GM19463 (cell line): Measurements from ENCODE around the gene RBM15B.

ENCODE experiments used
- ATAC-seq: cut with Tn5 transposase; IDR thresholded peaks from one replicate; pipeline ENCODE4 v1.9.1; 2021; ENCODE audit warnings: mild to moderate bottlenecking, moderate library complexity; ENCODE audit not compliant: unreplicated experiment

Gene RBM15B

DNA sequence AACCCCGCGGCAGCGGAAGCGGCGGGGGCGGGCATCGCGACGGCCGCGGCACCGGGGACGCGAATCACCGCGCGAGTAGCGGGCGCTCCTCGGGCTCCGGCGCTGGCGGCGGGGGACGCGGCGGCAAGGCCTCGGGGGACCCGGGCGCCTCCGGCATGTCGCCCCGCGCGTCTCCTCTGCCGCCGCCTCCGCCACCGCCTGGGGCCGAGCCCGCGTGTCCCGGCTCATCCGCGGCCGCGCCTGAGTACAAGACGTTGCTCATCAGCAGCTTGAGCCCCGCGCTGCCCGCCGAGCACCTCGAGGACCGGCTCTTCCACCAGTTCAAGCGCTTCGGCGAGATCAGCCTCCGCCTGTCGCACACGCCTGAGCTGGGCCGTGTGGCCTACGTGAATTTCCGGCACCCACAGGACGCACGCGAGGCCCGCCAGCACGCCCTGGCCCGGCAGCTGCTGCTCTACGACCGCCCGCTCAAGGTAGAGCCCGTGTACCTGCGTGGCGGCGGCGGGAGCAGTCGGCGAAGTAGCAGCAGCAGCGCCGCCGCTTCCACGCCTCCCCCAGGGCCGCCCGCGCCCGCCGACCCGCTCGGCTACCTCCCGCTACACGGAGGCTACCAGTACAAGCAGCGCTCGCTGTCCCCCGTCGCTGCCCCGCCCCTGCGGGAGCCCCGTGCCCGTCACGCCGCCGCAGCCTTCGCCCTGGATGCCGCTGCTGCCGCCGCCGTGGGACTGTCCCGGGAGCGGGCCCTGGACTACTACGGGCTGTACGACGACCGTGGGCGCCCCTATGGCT is 675 bp downstream of the RBM15B start:
- ATAC-seq = peak; percentile 10

DNA sequence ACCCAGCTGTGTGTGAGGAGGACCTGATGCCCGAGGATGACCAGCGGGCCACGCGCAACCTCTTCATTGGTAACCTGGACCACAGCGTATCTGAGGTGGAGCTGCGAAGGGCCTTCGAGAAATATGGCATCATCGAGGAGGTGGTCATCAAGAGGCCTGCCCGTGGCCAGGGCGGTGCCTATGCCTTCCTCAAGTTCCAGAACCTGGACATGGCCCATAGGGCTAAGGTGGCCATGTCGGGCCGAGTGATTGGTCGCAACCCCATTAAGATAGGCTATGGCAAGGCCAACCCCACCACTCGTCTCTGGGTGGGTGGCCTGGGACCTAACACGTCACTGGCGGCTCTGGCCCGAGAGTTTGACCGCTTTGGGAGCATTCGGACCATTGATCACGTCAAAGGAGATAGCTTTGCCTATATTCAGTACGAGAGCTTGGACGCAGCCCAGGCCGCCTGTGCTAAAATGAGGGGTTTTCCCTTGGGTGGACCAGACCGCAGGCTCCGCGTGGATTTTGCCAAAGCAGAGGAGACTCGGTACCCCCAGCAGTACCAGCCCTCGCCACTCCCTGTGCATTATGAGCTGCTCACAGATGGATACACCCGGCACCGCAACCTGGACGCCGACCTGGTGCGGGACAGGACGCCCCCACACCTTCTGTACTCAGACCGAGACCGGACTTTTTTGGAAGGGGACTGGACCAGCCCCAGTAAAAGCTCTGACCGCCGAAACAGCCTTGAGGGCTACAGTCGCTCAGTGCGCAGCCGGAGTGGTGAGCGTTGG is 1.5 kb downstream of the RBM15B start:
- no peak for ATAC-seq

DNA sequence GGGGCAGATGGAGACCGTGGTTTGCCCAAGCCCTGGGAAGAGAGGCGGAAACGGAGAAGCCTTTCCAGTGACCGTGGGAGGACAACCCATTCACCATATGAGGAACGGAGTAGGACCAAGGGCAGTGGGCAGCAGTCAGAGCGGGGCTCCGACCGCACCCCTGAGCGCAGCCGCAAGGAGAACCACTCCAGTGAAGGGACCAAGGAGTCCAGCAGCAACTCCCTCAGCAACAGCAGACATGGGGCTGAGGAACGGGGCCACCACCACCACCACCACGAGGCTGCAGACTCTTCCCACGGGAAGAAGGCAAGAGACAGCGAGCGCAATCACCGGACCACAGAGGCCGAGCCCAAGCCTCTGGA is 2.0 kb downstream of the RBM15B start:
- no peak for ATAC-seq

DNA sequence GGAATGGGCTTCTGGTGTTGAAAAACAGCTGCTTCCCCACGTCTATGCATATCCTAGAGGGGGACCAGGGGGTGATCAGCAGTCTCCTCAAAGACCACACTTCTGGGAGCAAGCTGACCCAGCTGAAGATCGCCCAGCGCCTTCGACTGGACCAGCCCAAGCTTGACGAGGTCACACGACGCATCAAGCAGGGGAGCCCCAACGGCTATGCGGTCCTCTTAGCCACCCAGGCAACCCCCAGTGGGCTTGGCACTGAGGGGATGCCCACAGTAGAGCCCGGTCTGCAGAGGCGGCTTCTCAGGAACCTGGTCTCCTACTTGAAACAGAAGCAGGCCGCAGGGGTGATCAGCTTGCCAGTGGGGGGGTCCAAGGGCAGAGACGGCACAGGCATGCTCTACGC is 2.5 kb downstream of the RBM15B start:
- no peak for ATAC-seq

DNA sequence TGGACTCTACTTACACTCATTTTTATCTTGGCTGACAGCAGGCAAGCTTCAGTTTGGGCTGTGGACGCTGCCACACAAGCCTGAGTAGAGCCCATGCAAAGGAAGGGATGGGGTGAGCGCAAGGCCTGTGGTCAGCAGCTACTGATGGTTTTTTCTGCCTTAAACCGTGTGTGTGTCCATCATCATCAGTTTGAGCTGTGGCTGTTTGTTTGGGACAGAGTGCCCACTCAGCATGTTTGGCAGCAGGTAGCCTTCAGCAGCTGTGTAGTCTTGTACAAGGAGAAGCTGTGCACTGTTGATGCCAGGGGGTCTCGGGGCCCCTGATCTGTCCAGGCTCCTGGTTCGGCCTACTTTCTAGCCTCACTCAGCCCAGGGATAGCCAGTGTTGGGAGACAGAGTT is 3.5 kb downstream of the RBM15B start:
- no peak for ATAC-seq

DNA sequence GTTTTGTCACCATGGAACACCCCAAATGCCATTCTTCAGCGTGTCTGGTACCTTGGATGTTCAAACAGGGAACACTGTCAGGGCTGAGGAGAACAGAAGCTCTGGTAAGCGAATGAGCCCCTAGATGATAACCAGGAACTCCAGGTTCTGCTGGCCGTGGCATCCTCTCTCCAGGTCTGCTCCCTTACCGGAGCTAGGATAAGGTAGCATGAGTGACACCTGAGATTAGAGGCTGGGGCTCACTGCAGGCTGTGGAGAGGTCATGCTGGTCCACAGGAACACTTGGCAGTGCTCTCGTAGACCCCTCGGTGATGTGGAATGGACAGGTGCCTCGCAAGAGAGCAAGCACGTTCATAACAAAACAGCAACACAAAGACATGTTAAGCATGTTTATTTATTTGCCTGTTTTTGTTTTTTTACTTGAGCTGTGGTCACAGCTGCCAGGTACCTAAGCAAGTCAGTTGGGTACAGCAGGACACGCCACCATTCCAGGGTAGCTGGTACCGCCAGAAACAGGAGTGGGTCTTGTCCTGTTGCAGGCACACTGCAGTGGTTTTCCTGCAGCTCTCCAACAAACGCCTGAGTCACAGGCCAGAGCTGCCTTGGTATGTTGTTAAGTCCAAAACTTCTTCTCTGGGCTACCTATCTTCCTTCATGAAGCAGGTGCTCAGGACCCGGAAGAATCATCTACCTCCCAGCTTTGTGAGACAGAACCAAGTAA is 4.6 kb downstream of the RBM15B start:
- no peak for ATAC-seq

DNA sequence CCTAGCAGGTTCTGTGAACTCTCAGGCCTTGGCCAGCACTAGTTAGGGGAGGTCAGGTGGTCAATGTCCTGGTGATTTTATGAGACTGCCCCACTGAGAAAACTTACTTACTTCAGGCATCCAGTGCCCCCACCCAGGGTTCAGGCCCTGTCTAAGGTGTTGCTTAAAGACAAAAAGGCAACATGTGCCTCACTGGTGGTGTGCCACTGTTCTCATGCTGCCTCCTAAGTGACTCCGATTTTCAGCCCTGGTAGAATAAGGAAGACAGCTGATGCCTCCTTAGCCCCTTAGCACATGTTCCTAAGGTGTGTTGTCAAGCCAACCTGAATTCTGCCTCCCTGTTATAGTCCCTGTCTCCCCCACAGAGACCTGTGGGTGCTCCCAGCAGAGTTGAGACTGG is 5.3 kb downstream of the RBM15B start:
- ATAC-seq = no peak

DNA sequence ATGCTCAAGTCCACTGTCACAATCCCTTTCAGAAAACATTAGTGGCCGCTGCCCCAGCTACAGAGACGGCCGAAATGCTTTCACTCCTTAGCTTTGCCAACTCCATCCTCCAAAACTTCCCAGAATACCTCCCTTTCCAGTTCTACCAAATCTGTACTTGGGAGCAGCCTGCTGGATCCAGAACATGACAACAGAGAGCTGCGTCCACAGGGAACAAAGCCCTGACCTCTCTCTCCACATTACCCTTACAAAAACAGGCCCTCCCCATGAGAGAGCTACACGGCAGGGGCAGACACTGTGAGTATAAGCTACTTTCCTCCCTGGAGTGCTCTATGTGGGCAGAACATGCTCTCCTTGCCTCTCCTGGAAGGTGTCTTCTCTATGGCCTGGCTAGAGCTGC is 6.3 kb downstream of the RBM15B start:
- no peak for ATAC-seq

DNA sequence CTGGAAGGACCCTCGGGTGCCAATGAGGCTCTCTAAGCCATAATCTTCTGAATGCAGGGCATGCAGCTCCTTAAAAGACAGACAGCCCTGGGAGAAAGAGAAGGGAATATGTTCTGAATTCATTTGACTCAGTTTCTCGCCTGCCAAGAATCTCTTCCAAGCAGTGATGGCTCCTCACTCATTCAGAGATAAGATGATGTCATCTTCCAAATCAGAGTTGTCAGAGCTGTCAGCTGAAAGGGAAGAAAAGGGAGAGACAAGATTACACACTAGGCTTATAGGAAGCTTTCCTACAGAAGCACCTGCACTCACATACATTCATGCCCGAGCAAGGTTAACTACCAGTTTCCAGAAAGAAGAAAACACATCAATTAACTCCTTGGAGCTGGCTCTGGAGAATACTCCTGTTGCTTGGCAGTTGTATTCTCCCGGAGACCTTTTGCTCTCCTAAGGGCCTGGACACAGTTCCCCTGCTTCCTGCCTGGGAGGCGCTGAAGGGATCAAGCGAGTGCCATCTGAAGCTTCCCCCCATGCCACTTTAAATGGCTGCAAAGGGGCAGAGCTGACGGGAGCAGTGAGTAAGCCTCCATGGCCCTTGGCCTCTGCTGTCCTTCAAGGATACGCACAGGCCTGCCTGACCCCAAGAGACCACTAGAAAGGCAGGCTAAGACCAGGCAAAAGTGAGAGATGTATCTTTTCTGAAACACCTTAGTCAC is 7.7 kb downstream of the RBM15B start:
- no peak for ATAC-seq

DNA sequence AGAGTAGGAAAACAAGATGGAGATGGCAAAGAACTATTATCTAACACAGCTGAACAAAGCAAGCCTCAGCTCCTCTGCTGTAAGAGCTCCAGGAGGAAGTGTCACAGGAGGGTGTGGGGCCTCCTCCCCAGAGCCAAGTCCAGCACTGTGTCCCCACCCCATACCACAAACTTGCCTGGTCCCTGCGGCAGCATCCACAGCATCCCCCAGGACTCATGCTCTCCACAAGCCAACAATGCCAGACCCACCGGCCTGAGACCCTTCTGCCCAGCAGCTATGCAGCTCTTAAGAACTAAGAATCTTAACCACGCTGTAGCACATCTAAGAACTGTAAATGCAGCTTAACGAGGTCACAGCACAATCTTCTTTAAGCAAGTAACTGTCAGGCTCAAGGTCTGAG is 9.1 kb downstream of the RBM15B start:
- no peak for ATAC-seq

DNA sequence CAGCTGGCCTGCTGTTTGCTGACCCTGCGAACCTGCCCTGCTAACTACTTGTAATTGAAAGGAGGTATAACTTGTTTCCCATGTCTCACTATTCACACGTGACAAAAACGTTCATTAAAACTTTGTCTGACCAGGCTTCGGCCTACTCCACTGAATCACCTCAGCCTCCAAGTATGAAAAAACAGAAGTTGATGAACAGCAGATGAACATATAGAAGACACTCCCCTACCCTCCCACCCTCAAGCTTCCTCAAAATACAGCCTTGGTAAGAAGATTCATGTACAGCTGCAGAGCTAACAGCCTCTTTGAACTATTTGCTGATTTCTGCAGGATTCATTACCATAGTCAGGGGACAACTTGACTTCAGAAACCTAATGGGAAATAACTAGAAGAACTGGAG is 10.7 kb downstream of the RBM15B start:
- no peak for ATAC-seq

DNA sequence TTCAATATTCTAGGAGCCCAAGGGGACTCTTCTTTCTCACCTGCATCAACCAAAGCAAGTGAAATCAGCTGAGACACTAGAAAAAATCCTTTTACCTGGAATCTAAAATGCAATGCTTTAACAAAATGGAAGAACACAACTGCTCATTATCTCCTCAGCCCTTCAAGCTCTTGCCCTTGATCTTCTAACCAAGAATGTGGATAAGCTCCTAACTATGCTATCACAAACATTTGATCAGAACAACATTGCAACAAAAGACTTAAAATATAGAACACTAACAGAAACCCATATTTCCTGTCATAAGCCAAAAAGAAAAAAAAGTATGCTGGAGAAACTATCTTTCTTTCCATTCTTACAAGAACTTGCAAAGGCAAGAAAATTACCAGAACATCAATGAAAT is 12.6 kb downstream of the RBM15B start:
- ATAC-seq = no peak

DNA sequence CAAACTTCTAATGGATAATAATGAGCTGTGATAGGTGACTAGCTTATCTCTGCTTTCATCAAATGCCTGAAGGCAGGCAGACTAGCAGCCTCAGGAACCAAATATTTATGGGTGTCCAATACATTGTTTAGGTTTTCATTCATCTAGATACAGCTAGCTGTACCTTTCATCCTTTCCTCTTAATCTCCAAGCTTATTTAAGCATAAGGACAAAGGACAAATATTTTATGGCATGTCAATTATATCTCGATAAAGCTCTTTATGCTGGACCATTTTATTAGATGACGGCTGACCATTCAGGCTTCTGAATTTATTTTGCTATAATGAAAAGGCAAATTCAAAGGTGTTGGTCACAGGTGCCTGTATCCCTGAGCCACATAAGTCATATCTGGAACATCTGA is 16.9 kb downstream of the RBM15B start:
- no peak for ATAC-seq

DNA sequence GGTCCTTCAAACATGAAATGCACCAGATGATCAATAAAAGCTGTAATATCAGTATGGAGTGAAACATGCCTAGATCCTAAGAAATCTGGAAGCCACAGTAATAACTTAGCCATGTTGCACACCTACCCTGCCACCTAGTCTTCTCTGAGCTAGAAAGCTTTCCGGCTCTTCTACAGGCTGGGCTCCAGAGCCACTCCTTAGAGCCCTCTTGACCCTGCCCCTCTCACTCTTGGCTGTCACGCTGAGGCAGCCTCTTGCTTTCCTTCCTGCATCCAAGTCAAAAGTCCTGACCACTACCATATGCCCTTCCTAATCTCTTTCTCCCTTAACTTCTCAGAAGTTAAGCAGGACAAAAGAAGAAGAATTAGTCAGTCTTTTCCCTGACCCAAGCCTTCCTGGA is 17.7 kb downstream of the RBM15B start:
- no peak for ATAC-seq

DNA sequence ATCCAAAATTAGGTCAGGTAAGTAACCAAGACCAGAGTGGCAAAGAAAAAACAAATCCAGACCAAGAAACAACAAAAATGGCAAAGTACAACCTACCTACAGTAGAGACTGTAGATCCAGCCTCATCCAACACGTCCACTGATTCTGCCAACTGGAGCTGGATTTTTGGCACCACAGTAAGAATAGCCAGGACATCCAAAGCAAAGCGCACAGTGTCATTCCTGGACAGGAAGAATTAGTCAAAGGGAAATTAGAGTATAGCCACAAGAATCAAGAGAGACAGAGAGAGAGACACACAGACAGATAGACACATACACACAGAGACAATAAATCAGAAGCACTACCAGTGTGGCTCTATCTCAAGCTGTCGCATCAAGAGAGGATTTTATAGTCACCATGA is 31.1 kb downstream of the RBM15B start:
- no peak for ATAC-seq

DNA sequence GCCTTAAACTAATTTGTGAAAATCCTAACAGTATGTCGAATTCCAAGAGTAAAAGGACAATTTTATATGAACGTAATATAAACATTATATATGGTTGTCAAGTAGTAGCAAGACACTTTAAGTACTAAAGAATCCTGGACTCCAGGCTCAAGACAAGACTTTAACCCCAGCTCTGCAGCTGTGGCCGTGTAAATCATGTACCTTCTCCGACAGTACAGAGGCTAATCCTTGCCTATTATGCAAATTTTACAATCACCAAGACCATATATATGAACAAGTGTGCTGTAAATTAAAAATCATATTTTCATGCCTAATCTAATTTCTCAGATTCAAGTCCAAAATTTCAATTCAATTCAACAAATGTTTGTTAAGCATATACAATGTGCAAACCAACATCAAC is 35.8 kb downstream of the RBM15B start:
- no peak for ATAC-seq

DNA sequence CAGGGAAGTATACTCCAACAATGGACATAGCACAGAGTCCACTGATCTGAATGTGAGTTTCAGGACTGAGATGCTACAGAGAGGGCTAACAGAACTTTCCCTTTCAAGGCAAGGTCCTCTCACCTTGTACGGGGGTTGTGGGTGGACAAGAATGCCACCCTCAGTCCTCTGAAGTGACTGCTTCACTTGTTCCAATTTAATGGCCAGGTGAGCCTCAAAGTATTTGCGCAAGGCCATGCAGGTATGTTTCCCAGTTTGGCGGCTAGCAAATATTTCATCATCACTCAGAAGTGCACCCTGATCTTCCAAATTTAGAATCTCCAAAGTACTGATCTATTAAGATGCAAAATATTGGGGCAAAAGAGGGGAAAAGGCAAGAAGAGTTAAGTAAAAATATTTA is 38.1 kb downstream of the RBM15B start:
- no peak for ATAC-seq

DNA sequence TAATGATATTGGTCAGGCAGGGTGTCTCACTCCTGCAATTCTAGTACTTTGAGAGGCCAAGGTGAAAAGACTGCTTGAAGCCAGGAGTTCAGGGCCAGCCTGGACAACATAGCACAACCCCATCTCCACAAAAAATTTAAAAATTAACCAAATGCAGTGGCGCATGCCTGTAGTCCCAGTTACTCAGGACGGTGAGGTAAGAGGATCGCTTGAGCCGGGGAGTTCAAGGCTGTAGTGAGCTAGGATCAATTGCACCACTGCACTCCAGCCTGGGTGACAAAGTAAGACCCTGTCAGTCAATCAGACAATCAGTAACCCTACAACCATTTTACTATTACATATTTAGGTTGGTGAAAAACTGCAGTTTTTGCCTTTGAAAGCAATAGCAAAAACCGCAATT is 43.0 kb downstream of the RBM15B start:
- ATAC-seq = no peak

DNA sequence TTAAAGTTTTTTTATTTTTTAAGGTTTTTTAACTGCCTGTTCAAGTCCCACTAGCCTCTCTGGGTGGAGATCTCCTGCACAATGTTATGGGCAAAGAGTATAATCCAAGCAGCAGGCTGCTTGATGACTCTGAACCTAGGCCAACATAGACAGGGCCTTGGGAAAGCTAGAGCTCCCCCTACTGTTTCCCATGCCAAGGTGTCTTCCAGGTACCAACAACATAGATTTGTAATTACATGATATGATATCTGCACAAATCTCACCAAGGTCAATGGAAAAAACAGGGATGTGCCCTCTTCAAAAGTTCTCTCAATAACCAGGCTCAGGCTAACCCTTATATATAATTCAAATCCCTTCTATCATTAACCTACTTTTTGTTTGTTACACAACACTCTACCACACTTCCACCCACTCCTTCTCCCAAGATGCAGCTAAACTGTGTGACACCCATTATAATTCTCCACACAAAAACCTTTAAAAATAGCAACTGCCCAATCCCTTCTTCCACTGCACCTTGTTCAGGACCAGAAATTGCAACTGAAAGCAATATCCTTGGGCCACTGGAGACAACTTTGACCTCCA is 43.8 kb downstream of the RBM15B start:
- ATAC-seq = no peak

DNA sequence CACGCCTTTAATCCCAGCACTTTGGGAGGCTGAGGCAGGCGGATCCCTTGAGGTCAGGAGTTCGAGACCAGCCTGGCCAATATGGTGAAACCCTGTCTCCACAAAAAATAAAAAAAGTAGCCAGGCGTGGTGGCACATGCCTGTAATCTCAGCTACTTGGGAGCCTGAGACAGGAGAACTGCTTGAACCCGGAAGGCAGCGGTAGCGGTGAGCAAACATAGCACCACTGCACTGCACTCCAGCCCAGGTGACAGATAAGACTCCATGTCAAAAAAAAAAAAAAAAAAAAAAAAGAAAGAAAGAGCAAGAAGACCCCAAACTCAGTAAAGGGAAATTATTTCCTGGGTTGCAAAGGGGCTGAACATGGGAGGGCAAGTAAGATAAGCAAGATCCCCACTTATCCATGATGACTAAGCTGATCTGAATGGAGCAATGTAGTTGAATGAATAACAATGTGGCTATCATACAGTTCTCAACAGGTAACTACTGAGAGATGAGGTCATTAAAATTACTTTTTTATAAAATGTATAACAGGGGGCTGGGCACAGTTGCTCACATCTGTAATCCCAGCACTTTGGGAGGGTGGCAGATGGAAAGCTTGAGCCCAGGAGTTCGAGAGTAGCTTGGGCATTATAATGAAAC is 46.0 kb downstream of the RBM15B start:
- ATAC-seq = no peak
